ENCODE results near the gene MYO1G. TPM values are rescaled to one million over a fixed set of nuclear protein-coding genes. Genes with fewer than 3 reads are reported as not detected.

MYO1G gene
- total and polyA plus RNA-seq, 9 of the 15 experiments (the other 6 are each of a cell fraction or from before 2014, with no cell fraction given) = 0.03 to 0.62 (median 0.13) TPM; not detected in 1

DNA sequence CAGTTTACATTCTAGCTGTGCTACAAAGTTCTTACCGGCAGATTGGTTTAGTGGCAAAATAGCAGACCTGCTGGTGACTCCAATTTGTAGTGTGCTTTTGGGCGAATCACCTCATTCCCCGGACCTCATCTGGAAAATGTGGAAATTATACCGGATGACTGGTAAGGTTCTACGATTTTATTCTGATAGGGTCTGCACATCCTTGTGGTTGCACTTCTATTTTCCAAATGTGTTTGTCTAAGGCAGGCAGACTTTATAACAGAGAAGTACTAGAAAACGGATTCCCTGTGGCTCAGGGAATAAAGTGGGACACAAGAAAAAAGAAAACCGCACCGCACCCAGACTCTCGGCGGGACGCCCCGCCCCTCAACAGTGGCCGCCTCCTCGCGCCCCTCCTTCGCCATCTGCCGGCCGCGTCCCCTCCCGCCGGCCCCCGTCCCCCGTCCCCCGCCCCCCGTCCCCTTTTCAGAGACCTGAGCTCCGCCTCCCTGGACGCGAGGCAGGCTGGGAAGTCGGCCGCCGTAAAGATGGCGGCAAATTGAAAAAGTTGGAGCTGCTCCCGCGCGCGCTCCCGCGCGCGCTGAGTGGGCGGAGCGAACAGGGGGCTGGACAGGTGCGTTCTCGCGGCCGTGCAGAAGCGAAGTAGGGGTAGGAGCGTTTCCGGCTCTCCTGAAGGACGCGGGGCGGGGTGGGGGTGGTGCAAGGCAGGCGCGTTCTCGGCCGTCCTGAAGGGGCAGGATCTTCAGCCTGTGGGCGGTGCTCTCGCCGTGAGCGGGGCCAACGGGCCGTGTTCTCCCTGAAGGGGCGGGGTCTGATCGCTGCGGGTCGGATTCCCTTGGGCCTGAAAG, 20.7 kb upstream of the MYO1G start (continued):
- TF ChIP-seq, protein P1, sequence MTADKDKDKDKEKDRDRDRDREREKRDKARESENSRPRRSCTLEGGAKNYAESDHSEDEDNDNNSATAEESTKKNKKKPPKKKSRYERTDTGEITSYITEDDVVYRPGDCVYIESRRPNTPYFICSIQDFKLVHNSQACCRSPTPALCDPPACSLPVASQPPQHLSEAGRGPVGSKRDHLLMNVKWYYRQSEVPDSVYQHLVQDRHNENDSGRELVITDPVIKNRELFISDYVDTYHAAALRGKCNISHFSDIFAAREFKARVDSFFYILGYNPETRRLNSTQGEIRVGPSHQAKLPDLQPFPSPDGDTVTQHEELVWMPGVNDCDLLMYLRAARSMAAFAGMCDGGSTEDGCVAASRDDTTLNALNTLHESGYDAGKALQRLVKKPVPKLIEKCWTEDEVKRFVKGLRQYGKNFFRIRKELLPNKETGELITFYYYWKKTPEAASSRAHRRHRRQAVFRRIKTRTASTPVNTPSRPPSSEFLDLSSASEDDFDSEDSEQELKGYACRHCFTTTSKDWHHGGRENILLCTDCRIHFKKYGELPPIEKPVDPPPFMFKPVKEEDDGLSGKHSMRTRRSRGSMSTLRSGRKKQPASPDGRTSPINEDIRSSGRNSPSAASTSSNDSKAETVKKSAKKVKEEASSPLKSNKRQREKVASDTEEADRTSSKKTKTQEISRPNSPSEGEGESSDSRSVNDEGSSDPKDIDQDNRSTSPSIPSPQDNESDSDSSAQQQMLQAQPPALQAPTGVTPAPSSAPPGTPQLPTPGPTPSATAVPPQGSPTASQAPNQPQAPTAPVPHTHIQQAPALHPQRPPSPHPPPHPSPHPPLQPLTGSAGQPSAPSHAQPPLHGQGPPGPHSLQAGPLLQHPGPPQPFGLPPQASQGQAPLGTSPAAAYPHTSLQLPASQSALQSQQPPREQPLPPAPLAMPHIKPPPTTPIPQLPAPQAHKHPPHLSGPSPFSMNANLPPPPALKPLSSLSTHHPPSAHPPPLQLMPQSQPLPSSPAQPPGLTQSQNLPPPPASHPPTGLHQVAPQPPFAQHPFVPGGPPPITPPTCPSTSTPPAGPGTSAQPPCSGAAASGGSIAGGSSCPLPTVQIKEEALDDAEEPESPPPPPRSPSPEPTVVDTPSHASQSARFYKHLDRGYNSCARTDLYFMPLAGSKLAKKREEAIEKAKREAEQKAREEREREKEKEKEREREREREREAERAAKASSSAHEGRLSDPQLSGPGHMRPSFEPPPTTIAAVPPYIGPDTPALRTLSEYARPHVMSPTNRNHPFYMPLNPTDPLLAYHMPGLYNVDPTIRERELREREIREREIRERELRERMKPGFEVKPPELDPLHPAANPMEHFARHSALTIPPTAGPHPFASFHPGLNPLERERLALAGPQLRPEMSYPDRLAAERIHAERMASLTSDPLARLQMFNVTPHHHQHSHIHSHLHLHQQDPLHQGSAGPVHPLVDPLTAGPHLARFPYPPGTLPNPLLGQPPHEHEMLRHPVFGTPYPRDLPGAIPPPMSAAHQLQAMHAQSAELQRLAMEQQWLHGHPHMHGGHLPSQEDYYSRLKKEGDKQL (CRISPR knock-in tag; IDR thresholded peaks at IDR 0.05; ENCODE audit: borderline replicate concordance) = no peak
- TF ChIP-seq, protein P2, sequence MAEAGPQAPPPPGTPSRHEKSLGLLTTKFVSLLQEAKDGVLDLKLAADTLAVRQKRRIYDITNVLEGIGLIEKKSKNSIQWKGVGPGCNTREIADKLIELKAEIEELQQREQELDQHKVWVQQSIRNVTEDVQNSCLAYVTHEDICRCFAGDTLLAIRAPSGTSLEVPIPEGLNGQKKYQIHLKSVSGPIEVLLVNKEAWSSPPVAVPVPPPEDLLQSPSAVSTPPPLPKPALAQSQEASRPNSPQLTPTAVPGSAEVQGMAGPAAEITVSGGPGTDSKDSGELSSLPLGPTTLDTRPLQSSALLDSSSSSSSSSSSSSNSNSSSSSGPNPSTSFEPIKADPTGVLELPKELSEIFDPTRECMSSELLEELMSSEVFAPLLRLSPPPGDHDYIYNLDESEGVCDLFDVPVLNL (CRISPR knock-in tag; IDR thresholded peaks at IDR 0.05; ENCODE audit: low read depth) = peak; percentile 83; the same call in 1 of the 2 replicates
- no peak; the same call in 1 of the 2 replicates for TF ChIP-seq TCF3 (CRISPR knock-in tag; IDR thresholded peaks at IDR 0.05)
- TF ChIP-seq PTTG1 (tag; IDR thresholded peaks at IDR 0.05; ENCODE audit: low read depth) = no peak
- TF ChIP-seq, protein P3, sequence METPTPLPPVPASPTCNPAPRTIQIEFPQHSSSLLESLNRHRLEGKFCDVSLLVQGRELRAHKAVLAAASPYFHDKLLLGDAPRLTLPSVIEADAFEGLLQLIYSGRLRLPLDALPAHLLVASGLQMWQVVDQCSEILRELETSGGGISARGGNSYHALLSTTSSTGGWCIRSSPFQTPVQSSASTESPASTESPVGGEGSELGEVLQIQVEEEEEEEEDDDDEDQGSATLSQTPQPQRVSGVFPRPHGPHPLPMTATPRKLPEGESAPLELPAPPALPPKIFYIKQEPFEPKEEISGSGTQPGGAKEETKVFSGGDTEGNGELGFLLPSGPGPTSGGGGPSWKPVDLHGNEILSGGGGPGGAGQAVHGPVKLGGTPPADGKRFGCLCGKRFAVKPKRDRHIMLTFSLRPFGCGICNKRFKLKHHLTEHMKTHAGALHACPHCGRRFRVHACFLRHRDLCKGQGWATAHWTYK (CRISPR knock-in tag; IDR thresholded peaks at IDR 0.05) = no peak
- no peak for TF ChIP-seq MCM2 (IDR thresholded peaks at IDR 0.05; ENCODE audit: low read depth)
- TF ChIP-seq ZNF175 (CRISPR knock-in tag; IDR thresholded peaks at IDR 0.05; ENCODE audit: low read depth) = no peak
- no peak for TF ChIP-seq U2AF1 (optimal IDR thresholded peaks at IDR 0.05; ENCODE audit: low read depth, low read length)
- peak; percentile 93 for TF ChIP-seq TAF1 (IDR thresholded peaks at IDR 0.05; ENCODE audit: control insufficient read depth, extremely low read depth, insufficient read depth, low read length, severe bottlenecking)
- 0 out of 2 replicates have a peak, but pooled peaks have one; percentile 35 for TF ChIP-seq ZBED1 (IDR thresholded peaks at IDR 0.05)
- peak; percentile 87 for TF ChIP-seq SUPT5H (IDR thresholded peaks at IDR 0.05)
- no peak for TF ChIP-seq SREBF1 (IDR thresholded peaks at IDR 0.05; ENCODE audit: borderline replicate concordance, low read depth, low read length)
- no peak for TF ChIP-seq FUS (optimal IDR thresholded peaks at IDR 0.05; ENCODE audit: low read depth, low read length)
- TF ChIP-seq, protein P4, sequence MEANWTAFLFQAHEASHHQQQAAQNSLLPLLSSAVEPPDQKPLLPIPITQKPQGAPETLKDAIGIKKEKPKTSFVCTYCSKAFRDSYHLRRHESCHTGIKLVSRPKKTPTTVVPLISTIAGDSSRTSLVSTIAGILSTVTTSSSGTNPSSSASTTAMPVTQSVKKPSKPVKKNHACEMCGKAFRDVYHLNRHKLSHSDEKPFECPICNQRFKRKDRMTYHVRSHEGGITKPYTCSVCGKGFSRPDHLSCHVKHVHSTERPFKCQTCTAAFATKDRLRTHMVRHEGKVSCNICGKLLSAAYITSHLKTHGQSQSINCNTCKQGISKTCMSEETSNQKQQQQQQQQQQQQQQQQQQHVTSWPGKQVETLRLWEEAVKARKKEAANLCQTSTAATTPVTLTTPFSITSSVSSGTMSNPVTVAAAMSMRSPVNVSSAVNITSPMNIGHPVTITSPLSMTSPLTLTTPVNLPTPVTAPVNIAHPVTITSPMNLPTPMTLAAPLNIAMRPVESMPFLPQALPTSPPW (CRISPR knock-in tag; IDR thresholded peaks at IDR 0.05) = peak; percentile 93
- TF ChIP-seq, protein P5, sequence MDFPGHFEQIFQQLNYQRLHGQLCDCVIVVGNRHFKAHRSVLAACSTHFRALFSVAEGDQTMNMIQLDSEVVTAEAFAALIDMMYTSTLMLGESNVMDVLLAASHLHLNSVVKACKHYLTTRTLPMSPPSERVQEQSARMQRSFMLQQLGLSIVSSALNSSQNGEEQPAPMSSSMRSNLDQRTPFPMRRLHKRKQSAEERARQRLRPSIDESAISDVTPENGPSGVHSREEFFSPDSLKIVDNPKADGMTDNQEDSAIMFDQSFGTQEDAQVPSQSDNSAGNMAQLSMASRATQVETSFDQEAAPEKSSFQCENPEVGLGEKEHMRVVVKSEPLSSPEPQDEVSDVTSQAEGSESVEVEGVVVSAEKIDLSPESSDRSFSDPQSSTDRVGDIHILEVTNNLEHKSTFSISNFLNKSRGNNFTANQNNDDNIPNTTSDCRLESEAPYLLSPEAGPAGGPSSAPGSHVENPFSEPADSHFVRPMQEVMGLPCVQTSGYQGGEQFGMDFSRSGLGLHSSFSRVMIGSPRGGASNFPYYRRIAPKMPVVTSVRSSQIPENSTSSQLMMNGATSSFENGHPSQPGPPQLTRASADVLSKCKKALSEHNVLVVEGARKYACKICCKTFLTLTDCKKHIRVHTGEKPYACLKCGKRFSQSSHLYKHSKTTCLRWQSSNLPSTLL (IDR thresholded peaks at IDR 0.05) = no peak
